Amniotic stem cell (primary cell): ENCODE measurements around the gene C3orf18.

ENCODE experiments used
- DNase-seq: peaks from one replicate; lab custom pipeline; 2025; lab: John Stamatoyannopoulos, UW

The C3orf18 gene

GRCh38 chr3:50551054-50551659 is 16.4 kb downstream of the C3orf18 start:
- DNase-seq: no peak

- no peak for DNase-seq
Measured at GRCh38 chr3:50550079-50550736, 17.3 kb downstream of the C3orf18 start.

GRCh38 chr3:50549226-50549625 is 18.3 kb downstream of the C3orf18 start:
- DNase-seq: no peak

- no peak for DNase-seq
Measured at GRCh38 chr3:50545781-50546180, 21.8 kb downstream of the C3orf18 start.

GRCh38 chr3:50542177-50543034 is 25.1 kb downstream of the C3orf18 start:
- DNase-seq: no peak

GRCh38 chr3:50539356-50540286 is 27.9 kb downstream of the C3orf18 start:
- no peak for DNase-seq

- no peak for DNase-seq
Measured at GRCh38 chr3:50537421-50538129, 30.0 kb downstream of the C3orf18 start.

- no peak for DNase-seq
Measured at GRCh38 chr3:50536471-50537180, 30.9 kb downstream of the C3orf18 start.

GRCh38 chr3:50534681-50535330 is 32.7 kb downstream of the C3orf18 start:
- no peak for DNase-seq

- DNase-seq: no peak
Measured at GRCh38 chr3:50533807-50534461, 33.6 kb downstream of the C3orf18 start.

GRCh38 chr3:50533316-50533715 is 34.2 kb downstream of the C3orf18 start:
- no peak for DNase-seq

GRCh38 chr3:50532062-50532705 is 35.4 kb downstream of the C3orf18 start:
- no peak for DNase-seq

GRCh38 chr3:50531201-50531600 is 36.3 kb downstream of the C3orf18 start:
- no peak for DNase-seq

GRCh38 chr3:50530001-50530970 is 37.3 kb downstream of the C3orf18 start:
- no peak for DNase-seq

- DNase-seq: no peak
Measured at GRCh38 chr3:50525987-50526386, 41.6 kb downstream of the C3orf18 start.

- no peak for DNase-seq
Measured at GRCh38 chr3:50525191-50525910, 42.2 kb downstream of the C3orf18 start.

GRCh38 chr3:50524746-50525145 is 42.8 kb downstream of the C3orf18 start:
- no peak for DNase-seq
